Measurements from ENCODE around the gene HTR3B. TPM values are rescaled to one million over a fixed set of nuclear protein-coding genes. Genes with fewer than 3 reads are reported as not detected.

The HTR3B gene
- total RNA-seq, 4 donors from 2014 or later, result not detected

DNA sequence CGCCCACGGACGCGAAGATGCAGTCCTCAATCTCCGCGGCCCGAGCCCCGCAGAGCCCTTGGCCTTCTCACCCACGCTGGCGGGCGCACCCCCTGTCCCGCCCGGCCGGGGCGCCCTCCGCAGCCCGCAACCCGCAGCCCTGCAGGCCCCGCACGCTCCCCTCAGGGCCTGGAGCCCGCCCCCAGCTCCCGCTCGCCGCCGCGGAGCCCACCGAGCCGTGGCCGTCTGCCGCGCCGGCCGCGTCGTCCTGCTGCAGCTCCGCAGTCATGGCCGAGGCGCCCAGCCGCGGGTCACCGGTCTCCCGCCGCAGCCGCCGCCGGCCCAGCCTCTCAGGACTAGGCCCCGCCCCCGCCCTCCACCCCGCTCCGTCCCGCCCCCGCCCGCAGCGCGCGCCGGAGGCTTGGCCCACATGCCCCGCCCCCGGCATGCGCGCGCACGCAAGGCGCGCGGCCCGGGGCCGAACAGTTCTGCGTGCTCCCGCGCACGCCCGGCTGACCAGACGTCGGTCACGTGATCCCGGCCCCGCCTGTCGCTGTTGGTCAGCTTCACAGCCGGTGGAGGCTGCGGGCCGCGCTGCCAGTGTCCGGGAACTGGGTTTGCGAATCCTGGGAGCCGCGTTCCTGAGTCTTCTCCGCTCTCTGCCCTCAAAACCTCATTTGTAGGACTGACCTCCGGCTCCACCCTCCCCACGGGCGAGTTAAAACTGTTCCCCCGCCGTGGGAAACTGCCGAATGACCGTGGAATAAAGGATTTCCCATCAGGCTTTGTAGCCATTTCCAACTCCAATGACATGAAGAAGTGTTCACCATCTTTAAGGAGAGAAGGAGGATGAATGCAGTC is 29.1 kb upstream of the HTR3B start, which contains the start of gene USP28:
USP28 (minus strand) TSS at position 339 of the 840 bp plus-strand sequence; CDS start at position 268, 71 bp downstream.
- in situ Hi-C loops (cut with MboI; ENCODE audit: low sequenced_read_pairs in 4 of 4), result loop anchor here in 3 of 4 donors (25.0 kb wide), 2 partner anchors 387 to 412 kb away; partner anchors contain the start of gene NNMT (in 2 of the 3)
- Histone ChIP-seq H3K27me3 (no peaks in the 10 kb centered on the region), H3K27ac (peak within 1 kb of the TSS; percentile 92 to 99 (median 96)), H3K4me3 (peak within 1 kb of the TSS; percentile 71 to 85 (median 80)), H3K9me3 (no peaks in the 10 kb centered on the region), H3K36me3 (no peaks in the 10 kb centered on the region), H3K4me1 (peaks cover 38 to 43% of the 10 kb centered on the region in 2 donors)
- peak; percentile 74 to 75 for ATAC-seq
- intact Hi-C loops (cut with DNase I; ENCODE audit: low total_unique reads), result loop anchor here (5.0 kb wide), 1 partner anchor 527 kb away; the partner anchor contains the start of genes C11orf71 and RBM7
- DNase-seq, result peak; percentile 96 to 97
- TF ChIP-seq, protein P1, sequence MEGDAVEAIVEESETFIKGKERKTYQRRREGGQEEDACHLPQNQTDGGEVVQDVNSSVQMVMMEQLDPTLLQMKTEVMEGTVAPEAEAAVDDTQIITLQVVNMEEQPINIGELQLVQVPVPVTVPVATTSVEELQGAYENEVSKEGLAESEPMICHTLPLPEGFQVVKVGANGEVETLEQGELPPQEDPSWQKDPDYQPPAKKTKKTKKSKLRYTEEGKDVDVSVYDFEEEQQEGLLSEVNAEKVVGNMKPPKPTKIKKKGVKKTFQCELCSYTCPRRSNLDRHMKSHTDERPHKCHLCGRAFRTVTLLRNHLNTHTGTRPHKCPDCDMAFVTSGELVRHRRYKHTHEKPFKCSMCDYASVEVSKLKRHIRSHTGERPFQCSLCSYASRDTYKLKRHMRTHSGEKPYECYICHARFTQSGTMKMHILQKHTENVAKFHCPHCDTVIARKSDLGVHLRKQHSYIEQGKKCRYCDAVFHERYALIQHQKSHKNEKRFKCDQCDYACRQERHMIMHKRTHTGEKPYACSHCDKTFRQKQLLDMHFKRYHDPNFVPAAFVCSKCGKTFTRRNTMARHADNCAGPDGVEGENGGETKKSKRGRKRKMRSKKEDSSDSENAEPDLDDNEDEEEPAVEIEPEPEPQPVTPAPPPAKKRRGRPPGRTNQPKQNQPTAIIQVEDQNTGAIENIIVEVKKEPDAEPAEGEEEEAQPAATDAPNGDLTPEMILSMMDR (IDR thresholded peaks at IDR 0.05 in 4 of 5, conservative IDR thresholded peaks at IDR 0.05 in 1 of 5), result peak in 3 of 5 experiments; percentile 13 to 44 (median 15)
- TF ChIP-seq POLR2A (IDR thresholded peaks at IDR 0.05), result peak; percentile 93 to 98

- intact Hi-C loops (cut with DNase I; ENCODE audit: low total_unique reads) (loop anchor here (5.0 kb wide), 1 partner anchor 526 kb away; the partner anchor contains the start of genes C11orf71 and RBM7), in situ Hi-C loops (cut with MboI; ENCODE audit: low sequenced_read_pairs in 4 of 4) (loop anchor here in 3 of 4 donors (25.0 kb wide), 2 partner anchors 386 to 411 kb away; partner anchors contain the start of gene NNMT (in 2 of the 3))
- ATAC-seq (no peak), DNase-seq (no peak)
- peaks cover 36 to 38% of the 10 kb centered on the region in 2 donors for H3K4me1 ChIP-seq
- H3K9me3 ChIP-seq, result no peaks in the 10 kb centered on the region
- H3K27me3 ChIP-seq, result no peaks in the 10 kb centered on the region
- no peaks in the 10 kb centered on the region for H3K36me3 ChIP-seq
- peak overlapping the region; percentile 92 to 99 (median 96) for H3K27ac ChIP-seq
- TF ChIP-seq POLR2A (IDR thresholded peaks at IDR 0.05), result no peak
- TF ChIP-seq, protein P1 (IDR thresholded peaks at IDR 0.05 in 4 of 5, conservative IDR thresholded peaks at IDR 0.05 in 1 of 5), result no peak
- H3K4me3 ChIP-seq, result peak overlapping the region; percentile 63 to 85 (median 72)
Observed at GRCh38 chr11:113876074-113876797, 28.4 kb upstream of the HTR3B start.

GRCh38 chr11:113876798-113877669 is 27.6 kb upstream of the HTR3B start:
- Histone ChIP-seq H3K27ac (peak overlapping the region in 3 of 4 donors; percentile 92 to 99 (median 93)), H3K27me3 (no peaks in the 10 kb centered on the region), H3K4me3 (no peak overlapping the region), H3K9me3 (no peaks in the 10 kb centered on the region), H3K36me3 (no peaks in the 10 kb centered on the region), H3K4me1 (peaks cover 28 to 35% of the 10 kb centered on the region in 2 donors)
- ATAC-seq (no peak), DNase-seq (no peak)
- intact Hi-C loops (cut with DNase I; ENCODE audit: low total_unique reads) (loop anchor here (5.0 kb wide), 1 partner anchor 525 kb away; the partner anchor contains the start of genes C11orf71 and RBM7), in situ Hi-C loops (cut with MboI; ENCODE audit: low sequenced_read_pairs in 4 of 4) (loop anchor here in 3 of 4 donors (25.0 kb wide), 2 partner anchors 385 to 410 kb away; partner anchors contain the start of gene NNMT (in 2 of the 3))
- TF ChIP-seq, protein P1 (IDR thresholded peaks at IDR 0.05 in 4 of 5, conservative IDR thresholded peaks at IDR 0.05 in 1 of 5), result no peak
- no peak for TF ChIP-seq POLR2A (IDR thresholded peaks at IDR 0.05)

Data from gastrocnemius medialis (tissue), 4 donors.